Endothelial cell of umbilical vein (primary cell): Measurements from ENCODE around the gene NRG3.

Experiments used
- CTCF ChIP-seq, 2 donors: IDR thresholded peaks; 1 replicate in 1 of 2; 2 replicates in 1 of 2; pipeline ENCODE4 v1.5.1; 2011; ENCODE audit warnings: low read length in 2 of 2, mild to moderate bottlenecking in 2 of 2, moderate library complexity in 2 of 2, control low read depth in 1 of 2, inconsistent platforms in 1 of 2, low read depth in 1 of 2; ENCODE audit not compliant: insufficient read depth in 1 of 2; ENCODE audit errors: extremely low read depth in 1 of 2
- EZH2 ChIP-seq: IDR thresholded peaks from 2 replicates; pipeline ENCODE4 v1.6.1; 2012; ENCODE audit warnings: borderline replicate concordance, low read depth, mild to moderate bottlenecking, moderate library complexity, low read length, inconsistent platforms; ENCODE audit not compliant: severe bottlenecking
- POLR2A ChIP-seq: IDR thresholded peaks from 2 replicates; pipeline ENCODE4 v1.6.1; 2012; ENCODE audit warnings: low read depth, mild to moderate bottlenecking, control low read depth, low read length

GRCh38 chr10:82628373-82628772 lies 753.4 kb downstream of the NRG3 start:
- TF ChIP-seq CTCF (IDR thresholded peaks at IDR 0.05; ENCODE audit: extremely low read depth in 1 of 2, insufficient read depth in 1 of 2, low read depth in 1 of 2, low read length in 2 of 2) (no peak), POLR2A (no peak), EZH2 (no peak)
